ENCODE measurements around the gene ZCCHC14.

DNA sequence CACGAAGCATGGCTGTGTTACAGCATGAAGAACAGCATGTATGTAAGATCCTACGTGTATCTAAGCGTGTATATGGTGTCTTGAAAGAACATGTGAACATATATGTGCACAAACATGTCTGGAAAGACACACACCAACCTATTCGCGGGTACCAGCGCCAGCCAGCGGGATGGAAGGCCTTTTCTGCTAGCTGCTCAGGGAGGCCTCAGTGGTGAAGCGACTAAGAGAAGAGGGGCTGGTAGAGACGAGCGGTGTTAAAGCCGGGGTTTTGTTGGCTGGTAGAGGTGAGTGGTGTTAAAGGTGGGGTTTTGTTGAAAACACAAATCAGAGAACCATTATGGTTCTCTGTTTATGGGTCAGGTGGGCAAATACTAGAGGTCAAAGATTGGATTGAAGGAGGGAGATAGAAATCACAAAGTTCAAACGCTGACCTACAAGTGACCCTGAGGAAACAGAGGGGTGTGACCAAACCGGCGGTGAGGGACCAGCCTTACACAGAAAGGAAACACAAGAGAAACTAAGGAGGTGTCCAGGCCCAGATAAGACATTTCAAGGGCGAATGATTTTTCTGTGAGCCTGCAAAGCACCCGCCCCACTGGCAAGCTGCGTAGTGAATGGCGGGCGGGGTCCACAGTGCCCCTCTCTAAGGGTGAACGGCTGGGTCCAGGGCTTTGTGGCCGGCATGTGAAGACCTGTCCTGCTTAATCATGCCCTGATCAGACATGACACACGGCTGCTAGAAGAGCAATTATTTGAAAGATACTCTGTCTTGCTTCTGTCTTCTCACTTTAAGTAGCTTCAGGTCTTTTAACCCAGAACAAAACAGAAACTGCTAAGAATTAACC, 8.1 kb downstream of the ZCCHC14 start:
- TF ChIP-seq, protein P1, sequence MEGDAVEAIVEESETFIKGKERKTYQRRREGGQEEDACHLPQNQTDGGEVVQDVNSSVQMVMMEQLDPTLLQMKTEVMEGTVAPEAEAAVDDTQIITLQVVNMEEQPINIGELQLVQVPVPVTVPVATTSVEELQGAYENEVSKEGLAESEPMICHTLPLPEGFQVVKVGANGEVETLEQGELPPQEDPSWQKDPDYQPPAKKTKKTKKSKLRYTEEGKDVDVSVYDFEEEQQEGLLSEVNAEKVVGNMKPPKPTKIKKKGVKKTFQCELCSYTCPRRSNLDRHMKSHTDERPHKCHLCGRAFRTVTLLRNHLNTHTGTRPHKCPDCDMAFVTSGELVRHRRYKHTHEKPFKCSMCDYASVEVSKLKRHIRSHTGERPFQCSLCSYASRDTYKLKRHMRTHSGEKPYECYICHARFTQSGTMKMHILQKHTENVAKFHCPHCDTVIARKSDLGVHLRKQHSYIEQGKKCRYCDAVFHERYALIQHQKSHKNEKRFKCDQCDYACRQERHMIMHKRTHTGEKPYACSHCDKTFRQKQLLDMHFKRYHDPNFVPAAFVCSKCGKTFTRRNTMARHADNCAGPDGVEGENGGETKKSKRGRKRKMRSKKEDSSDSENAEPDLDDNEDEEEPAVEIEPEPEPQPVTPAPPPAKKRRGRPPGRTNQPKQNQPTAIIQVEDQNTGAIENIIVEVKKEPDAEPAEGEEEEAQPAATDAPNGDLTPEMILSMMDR (IDR thresholded peaks at IDR 0.05; ENCODE audit: insufficient read depth, low read length, poor library complexity, severe bottlenecking): no peak
- TF ChIP-seq EZH2phosphoT487 (conservative IDR thresholded peaks at IDR 0.05; ENCODE audit: low read length): no peak
